HT1080 (cell line): ENCODE measurements around the gene PCDHGA4. TPM values are rescaled to one million over a fixed set of nuclear protein-coding genes. Genes with fewer than 3 reads are reported as not detected.
A peak's percentile ranks its signal among the peaks of the same experiment; 100 is the strongest.
"Not testable (repeated sequence)": the region's sequence is repeated elsewhere in the genome, so short reads cannot be mapped to it uniquely, and the experiment has no call there.

ENCODE experiments used
- DNase-seq: peaks from one replicate; pipeline ENCODE4 v3.0.0-alpha.2; 2015; ENCODE audit warnings: low read depth
- total RNA-seq: library from RNA; depleted of rRNA; stranded (reverse); fragments of >200 nt; shearing (Covaris generic); gene quantifications from 2 replicates; pipeline ENCODE4 v1.2.3, GENCODE V29; 2014

Gene PCDHGA4
- total RNA-seq, 1 experiment from 2014 or later = 0.71 TPM

GRCh38 chr5:141382469-141383294 is 27.9 kb downstream of the PCDHGA4 start, which contains the start of gene PCDHGA7:
Gene PCDHGA7 (plus strand): TSS chr5:141382742. CDS start chr5:141382900, 158 bp downstream.
- no peak for DNase-seq

- no peak for DNase-seq
Measured at GRCh38 chr5:141383345-141383744, 28.5 kb downstream of the PCDHGA4 start.

GRCh38 chr5:141384471-141385267 is 29.8 kb downstream of the PCDHGA4 start:
- DNase-seq = no peak

GRCh38 chr5:141387557-141388311 is 32.9 kb downstream of the PCDHGA4 start, which contains the start of gene PCDHGB4:
Gene PCDHGB4 (plus strand): TSS chr5:141387698. CDS start chr5:141387885, 187 bp downstream.
- peak; percentile 66 for DNase-seq

- DNase-seq = no peak
Measured at GRCh38 chr5:141388661-141389060, 33.8 kb downstream of the PCDHGA4 start.

- DNase-seq = no peak
Measured at GRCh38 chr5:141389153-141390042, 34.6 kb downstream of the PCDHGA4 start.

GRCh38 chr5:141392429-141393198 is 37.8 kb downstream of the PCDHGA4 start, which contains the start of gene PCDHGA8:
Gene PCDHGA8 (plus strand): TSS chr5:141392633. CDS start chr5:141392814, 181 bp downstream.
- no peak for DNase-seq

- no peak for DNase-seq
Measured at GRCh38 chr5:141393267-141393666, 38.4 kb downstream of the PCDHGA4 start.

- DNase-seq = not testable (repeated sequence)
Measured at GRCh38 chr5:141394401-141395187, 39.8 kb downstream of the PCDHGA4 start.

GRCh38 chr5:141397756-141398551 is 43.1 kb downstream of the PCDHGA4 start, which contains the start of gene PCDHGB5:
Gene PCDHGB5 (plus strand): TSS chr5:141397947. CDS start chr5:141398128, 181 bp downstream.
- not testable (repeated sequence) for DNase-seq

- DNase-seq = no peak
Measured at GRCh38 chr5:141398608-141399007, 43.8 kb downstream of the PCDHGA4 start.

GRCh38 chr5:141399555-141400258 is 44.9 kb downstream of the PCDHGA4 start:
- DNase-seq = no peak

- peak; percentile 25 for DNase-seq
Measured at GRCh38 chr5:141402553-141403243, 47.9 kb downstream of the PCDHGA4 start, which contains the start of gene PCDHGA9. Gene PCDHGA9 (plus strand): TSS chr5:141402778. CDS start chr5:141402953, 175 bp downstream.

- DNase-seq = no peak
Measured at GRCh38 chr5:141403387-141403786, 48.6 kb downstream of the PCDHGA4 start.
